Neural cell (in vitro differentiated cells): ENCODE data around the gene CFAP47.

ENCODE experiments used
- CTCF ChIP-seq: fragments of 450-650 bp; IDR thresholded peaks from 2 replicates; pipeline ENCODE4 v1.5.1; 2014; ENCODE audit warnings: antibody characterized with exemption, mild to moderate bottlenecking, moderate library complexity; ENCODE audit not compliant: poor library complexity, severe bottlenecking
- EZH2 ChIP-seq: fragments of 200-600, 300-800 bp; shearing (Covaris generic), sonication (generic); IDR thresholded peaks from 2 replicates; pipeline ENCODE4 v1.6.1; 2014; ENCODE audit warnings: antibody characterized with exemption, low read length, borderline replicate concordance, mild to moderate bottlenecking; ENCODE audit not compliant: insufficient read depth, poor library complexity, severe bottlenecking
- MXI1 ChIP-seq: fragments of 450-650 bp; conservative IDR thresholded peaks from 2 replicates; pipeline ENCODE4 v1.6.1; 2014; ENCODE audit warnings: antibody characterized with exemption, mild to moderate bottlenecking; ENCODE audit not compliant: poor library complexity, severe bottlenecking
- POLR2AphosphoS5 ChIP-seq: IDR thresholded peaks from 2 replicates; pipeline ENCODE4 v1.6.1; 2012
- RAD21 ChIP-seq: fragments of 450-650 bp; conservative IDR thresholded peaks from 2 replicates; pipeline ENCODE4 v1.6.1; 2014; ENCODE audit warnings: antibody characterized with exemption, mild to moderate bottlenecking, moderate library complexity

- TF ChIP-seq EZH2 = no peak
- TF ChIP-seq CTCF = no peak
- TF ChIP-seq POLR2AphosphoS5 = no peak
- no peak for TF ChIP-seq MXI1
- no peak for TF ChIP-seq RAD21
These were observed 33.4 kb upstream of the CFAP47 start for GRCh38 chrX:35886135-35886534.
